ENCODE data around the gene GALNT7.
A peak's percentile ranks its signal among the peaks of the same experiment; 100 is the strongest.

GALNT7 gene

DNA sequence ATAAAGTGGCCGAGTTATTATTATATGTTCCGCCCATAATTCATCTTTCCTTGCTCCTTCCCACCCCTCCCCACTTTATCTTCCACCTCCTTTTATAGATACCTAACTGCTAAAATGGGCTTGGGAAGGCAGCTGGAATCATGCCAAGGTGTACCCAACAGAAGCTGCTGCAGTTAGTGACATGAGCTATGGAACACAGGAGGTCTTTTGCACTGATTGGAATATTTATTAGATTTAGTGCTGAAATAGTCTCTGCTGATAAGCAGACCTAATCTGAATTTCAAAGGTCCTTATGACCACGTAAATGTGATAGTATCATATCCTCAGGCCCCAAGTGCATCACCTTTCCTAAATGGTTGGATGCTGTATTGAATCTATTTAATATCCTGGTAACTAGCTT is 100.7 kb downstream of the GALNT7 start:
- DNase-seq = no peak

DNA sequence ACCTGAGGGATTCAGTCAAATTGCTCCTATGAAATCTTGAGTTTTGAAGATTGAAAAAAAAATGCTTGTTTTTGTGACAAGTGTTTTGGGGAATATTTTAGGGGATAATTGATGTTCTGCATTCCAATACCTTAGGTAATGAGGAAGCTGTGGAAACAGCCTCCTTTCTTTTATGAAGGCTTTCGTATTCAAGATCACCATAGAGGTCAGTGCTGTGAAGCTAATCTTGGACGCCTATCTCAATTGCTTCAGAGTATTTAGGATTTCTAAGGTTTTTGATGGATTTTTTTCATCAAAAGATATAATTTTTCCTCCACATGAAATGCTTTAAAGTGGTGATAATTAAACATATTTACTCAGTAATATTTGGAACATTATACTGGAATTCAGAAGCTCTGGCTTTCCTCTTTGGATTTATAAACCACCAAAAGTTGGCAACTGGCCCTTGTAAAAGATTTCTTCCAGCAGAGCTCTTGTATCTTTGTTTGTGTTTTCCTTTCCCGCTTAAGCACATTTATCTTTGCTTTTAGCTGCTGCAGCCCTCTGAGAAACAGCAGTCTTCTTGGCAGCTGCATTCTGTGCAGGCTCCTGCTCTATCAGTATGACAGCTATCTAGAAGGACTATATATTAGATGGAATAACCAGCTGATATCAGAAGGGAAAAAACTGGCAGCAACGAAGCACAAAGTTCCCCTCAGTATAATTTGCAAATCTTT is 101.9 kb downstream of the GALNT7 start:
- DNase-seq = no peak

DNA sequence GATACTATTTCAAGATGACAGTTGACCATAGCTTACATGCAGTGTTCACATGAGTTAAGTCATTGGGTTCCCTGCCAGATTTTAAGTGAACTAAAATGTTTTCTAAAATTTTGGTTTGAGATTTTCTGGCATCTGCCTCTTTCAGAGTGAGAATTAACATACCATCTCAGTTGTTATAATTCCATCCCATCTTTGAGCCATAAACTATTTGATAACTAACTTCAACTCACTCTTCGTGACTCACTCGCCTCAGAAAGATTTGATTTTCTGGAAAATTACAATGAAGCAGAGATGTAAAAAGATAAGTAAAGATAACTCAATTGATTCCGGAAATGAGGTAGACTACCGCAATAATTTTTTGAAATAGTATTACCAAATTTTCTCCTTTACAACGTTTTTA is 103.7 kb downstream of the GALNT7 start:
- DNase-seq = no peak

DNA sequence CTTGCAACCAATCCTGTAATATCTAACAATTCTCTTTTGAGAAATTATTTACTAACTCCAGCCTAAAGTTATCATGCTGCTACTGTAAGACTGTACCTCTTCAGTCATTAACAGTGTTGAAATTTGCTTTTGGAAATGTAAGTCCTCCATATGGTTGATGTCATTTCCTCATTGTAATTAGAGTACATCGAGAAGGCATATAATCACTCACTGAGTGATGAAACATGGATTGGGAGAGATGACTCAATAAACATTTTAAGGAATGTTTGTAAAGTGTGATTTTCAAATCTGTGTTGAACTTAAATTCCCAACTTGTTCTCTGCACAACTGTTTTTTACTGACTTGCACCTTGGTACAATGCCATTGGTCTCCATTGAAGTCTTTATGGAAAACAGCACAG is 104.4 kb downstream of the GALNT7 start:
- DNase-seq = no peak

DNA sequence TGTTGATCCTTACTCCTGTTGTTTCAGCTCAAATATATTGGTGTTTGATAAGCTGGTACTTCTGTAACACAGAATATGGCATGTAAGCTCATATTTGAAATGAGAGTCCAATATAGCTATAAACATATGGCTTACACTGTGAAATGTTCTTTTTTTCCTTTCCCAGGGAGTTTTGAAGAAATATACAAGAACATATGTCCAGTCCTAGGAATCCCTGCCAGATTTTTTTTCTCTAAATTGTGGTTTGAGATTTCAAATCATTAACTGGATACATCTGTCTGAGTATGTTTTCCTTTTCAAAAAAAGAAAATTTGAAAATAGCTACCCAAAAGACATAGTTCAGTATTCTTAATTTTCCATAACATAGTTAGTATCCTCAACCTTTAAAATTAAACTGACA is 105.3 kb downstream of the GALNT7 start:
- DNase-seq = no peak

DNA sequence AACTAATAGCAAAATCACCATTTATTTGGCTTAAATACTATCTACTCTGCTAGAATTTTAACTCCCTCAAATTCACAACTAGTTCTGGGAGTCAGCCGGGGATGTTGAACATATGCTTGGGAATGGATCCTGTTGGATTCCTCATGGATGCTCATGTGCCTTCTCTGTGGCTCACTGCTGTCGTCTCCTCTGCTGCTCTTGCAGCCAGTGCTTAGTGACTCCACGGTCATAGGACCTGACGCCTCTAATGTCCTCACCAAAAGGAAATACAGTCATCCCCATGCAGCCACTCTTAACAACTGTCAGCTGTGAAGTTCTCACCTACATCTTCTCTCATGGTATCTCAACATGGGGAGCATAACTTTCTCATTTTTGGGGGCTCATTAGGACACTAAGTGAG is 106.1 kb downstream of the GALNT7 start:
- DNase-seq = no peak

DNA sequence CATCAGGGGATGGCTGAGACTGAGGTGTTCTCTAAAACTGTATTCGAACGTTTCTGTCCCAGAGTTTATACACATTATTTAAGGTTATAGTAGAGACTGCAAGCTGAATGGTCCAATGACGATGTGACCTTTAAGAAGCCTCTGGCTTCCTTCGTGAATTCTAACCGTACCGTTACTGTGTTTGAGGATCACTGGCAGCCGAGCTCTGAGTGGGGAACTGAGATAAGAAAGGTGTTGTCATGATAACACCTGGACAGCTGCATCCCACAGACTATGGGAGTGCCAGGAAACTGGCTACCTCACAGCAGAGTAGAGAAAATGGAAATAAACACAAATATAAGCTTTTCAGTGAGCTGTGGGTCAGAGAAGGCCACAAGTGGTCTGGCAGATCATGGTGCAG is 106.5 kb downstream of the GALNT7 start:
- DNase-seq = no peak

DNA sequence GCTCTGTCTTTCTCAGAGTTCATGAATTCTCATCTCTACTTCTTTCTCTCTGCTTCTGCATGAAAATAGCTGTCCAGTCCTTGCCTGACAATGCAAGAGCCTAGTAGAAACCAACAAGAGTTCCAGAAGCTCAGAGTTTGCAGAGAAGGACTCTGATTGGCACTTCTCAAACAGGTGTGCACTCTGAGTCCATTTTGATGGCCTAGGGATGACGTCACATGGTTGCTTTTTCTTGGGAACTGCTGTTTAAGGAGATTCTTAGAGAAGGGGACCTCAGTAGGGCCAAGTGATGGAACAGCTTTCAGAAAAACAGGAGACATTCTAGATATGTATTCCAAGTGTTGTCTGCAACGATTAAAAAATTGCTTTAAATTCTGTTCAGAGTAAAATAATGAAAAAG is 108.7 kb downstream of the GALNT7 start:
- DNase-seq = no peak

DNA sequence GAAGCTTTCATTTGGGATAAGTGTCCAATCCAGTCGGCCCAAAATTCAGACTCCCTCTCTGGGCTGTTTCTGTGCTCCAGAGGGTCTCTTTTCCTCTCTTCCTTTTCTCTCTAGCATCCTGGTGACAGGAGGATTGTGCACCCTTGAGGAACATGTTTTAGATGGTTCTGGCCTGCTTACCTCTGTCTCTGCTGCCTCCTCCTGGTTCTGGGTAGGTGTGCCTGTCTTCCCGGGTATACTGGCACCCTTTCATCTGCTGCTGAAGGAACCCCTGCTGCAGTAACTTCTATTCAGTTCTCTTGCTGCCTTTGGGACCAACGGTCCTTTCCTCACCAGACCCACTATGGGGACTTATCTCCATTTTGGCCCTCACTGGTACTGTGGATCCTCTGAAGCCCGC is 112.4 kb downstream of the GALNT7 start:
- DNase-seq = no peak

DNA sequence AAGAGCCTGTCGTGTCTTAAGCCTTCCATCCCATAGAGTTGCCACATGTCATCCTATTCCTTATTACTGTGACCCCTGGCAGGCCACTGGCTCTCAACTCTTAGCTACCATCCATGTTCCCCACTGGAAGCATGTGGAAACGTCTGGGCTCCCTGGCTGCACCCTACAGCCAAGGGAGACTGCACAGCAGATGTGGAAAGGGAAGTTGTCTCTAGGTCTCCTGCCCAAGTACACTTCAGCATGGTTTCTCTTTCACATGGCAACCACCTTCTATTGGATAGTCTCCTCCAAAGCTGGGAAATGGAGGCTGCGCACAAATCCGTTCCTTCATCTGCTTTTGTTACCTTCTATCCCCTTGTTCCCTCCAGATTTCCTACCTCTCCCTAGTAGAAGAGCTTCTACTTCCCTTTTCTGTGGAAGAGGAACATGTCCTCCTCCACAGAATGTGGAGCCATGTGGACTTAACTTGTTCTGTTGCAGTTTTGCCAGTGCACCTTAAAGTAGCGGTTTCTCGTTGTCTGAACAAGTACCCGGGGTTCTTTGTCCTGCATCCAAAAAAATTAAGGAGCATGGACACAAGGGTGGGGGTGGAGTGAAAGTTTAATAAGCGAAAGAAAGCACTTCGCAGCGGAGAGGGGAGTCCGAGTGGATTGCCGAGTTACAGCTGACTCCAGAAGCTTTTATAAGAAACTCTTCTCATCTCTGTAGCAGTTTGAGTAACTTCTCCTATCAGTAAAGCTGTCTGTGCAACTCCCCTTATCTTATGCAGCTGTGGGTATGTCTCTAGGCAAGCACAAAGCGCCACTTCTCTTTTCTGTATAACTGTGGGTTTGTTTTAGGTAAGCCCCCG is 113.0 kb downstream of the GALNT7 start:
- DNase-seq = no peak

DNA sequence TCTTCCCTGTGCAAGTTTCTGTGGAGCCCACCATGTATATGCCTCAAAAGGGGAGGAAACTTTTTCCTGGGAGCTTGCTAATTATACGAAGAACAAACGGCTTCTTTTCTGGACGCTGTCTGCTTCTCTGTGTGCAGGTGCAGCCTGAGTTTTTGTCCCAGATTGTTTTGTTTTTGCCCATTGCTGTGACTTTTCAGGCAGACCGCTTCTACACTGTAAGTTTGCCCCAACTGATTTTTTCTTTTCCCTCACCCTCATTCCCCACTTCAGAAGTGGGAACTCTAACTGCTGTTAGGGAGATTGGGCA is 113.6 kb downstream of the GALNT7 start:
- DNase-seq = no peak

DNA sequence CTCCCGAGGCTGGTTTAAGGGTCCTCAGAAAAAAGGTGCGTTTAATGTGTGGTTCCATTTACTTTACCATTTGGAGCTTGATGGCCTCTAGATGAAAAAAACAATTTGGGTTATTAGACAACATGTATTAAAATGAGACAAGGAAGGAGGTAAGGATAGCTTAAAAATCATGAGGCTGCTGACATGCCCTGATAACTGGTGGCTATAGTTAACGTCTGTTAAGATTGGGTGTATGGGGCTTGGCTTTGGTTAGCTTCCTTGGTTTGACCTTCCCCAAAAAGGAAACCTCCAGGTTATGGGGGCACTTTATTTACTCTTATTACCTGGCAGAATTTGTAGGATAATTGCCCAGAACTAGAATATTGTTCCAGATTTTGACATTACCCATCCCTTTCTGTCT is 114.0 kb downstream of the GALNT7 start:
- no peak for DNase-seq

DNA sequence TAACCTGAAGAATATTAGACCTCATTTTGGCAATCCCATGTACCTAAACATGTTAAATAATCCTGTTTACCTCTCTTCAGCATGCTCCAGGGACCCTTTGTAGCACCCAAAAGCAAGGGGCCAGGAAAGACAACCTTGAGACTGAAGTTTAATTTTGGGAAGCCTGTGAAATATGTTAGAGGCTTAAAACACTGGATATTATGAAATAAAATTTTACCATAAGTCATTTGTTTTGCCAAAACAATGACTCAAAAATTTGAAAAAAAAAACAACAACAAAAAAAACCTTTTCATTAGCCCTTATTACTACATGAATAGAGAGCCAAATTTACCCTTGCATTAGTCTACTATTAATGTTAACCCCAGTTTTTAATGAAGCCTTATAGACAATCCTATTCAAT is 115.9 kb downstream of the GALNT7 start:
- DNase-seq = no peak

DNA sequence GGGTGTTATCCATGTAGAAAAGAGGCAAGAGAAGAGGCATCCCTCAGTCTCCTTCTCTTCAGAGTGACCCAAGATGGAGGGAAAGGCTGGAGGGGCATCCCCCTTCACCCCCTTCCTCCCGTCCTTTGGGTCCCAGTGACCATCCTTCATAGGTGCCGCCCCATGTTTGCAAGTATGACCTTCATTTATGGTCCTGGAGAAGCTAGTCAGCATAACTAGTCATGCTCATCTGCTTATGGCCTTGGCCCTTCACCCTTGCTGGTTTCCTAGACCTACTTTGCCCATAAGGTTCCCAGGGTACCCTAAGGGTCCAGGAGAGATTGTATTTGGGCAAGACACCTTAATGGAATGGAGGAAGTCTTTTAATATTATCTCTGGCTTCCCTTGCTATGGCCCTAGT is 118.9 kb downstream of the GALNT7 start:
- no peak for DNase-seq

DNA sequence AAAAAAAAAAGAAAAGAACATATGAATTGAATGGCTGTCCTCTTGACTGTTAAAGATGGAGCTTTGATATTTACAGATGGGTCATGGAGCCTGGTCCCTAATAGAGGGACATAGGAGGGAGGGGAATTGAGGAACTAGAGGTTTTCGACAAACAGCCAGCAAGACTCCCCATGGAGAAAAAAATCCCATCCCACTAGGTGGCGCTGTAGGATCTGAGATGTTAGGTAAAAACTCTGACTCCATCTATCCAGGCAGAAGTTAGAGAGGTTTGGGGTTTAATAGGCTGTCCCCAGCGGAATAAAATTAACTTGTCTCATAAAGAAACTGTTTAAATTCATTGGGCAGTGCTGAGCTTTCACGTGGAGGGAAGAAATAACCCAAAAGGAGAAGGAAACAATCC is 119.7 kb downstream of the GALNT7 start:
- DNase-seq = peak; percentile 16

DNA sequence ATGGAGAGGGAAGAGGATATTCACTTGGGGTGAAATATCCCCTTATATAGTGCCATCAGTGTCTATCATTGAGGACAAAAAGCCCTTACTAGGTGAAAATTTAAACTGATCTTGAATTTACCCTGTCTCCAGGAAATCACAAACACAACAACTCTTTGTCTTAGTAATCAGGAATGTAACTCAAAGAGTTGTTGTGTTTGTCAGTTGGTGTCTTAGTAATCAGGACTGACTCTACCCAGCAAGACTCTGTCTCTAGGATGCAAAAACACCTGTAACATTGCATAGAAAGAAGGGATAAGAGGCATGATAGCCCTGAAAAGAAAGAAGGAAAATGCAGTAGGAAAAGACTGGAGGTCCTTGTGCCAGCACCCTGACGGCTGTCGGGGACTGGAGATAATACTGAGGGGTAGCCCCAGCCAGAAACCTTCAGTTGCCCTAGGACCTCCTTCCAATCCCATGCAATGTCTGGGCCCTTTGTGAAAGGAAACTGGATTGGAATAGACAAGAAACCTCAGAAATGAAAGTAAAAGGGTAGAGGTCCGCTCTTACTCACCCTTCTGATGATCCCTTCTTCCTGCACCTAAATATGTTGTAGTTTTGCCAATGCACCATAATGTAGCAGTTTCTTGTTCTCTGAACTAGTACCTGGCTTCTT is 120.2 kb downstream of the GALNT7 start:
- DNase-seq = no peak

DNA sequence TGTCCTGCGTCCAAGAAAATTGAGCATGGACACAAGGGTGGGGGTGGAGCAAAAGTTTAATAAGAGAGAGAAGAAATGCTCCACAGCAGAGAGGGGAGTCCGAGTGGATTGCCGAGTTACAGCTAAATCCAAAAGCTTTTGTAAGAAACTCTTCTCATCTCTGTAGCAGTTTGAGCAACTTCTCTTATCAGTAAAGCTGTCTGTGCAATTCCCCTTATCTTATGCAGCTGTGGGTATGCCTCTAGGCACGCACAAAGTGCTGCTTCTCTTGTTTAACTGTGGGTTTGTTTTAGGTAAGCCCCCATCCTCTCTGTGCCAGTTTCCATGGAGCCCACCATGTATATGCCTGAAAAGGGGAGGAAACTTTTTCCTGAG is 120.7 kb downstream of the GALNT7 start:
- no peak for DNase-seq

DNA sequence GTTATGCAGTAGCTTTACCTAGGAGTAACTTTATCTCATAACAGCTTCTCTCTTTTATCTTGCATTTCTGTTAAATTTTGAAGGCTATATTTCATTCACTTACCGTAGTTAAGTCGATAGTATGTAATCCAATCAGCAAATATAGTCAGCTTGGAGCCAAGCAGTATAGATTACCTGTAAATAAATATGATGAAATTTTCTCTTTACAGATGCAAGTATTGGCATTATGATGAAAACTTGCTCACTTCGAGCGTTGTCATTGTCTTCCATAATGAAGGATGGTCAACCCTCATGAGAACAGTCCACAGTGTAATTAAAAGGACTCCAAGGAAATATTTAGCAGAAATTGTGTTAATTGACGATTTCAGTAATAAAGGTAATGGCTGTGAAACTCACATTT is 123.3 kb downstream of the GALNT7 start:
- no peak for DNase-seq

DNA sequence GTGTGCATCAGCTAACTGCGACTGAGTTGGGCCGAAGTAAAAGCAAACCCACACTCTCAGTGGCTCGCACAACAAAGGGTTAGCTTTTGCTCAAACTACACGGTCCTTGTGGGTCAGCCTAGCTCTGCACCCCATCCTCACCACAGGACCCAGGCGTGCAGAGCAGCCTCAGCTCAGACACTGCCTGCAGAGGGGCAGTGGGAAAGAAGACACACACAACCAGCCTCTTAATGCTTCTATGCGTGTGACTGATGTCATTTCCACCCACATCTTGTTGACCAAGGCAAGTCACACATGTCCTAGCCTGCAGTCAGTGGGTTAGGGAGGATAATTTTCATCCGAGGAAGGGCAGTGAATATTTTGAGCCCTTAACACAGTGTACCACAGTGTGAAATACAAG is 125.1 kb downstream of the GALNT7 start:
- no peak for DNase-seq

DNA sequence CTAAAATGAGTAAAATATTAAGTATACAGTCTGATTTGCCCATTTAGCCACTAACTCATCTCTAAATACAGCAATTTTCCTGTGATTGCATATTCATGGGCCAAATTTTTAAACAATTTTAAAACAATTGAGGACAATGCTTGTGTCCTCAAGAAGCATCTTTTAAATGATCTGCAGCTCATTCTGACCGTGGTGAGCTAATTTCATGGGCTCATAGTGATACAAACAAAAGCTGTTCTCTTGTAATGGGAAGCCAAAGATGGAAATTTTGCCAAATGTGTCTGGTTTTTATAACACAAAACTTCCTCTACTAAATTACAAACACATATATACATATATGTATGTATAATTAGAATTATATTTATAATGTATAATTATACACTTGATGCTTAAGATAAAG is 125.8 kb downstream of the GALNT7 start:
- DNase-seq = no peak

DNA sequence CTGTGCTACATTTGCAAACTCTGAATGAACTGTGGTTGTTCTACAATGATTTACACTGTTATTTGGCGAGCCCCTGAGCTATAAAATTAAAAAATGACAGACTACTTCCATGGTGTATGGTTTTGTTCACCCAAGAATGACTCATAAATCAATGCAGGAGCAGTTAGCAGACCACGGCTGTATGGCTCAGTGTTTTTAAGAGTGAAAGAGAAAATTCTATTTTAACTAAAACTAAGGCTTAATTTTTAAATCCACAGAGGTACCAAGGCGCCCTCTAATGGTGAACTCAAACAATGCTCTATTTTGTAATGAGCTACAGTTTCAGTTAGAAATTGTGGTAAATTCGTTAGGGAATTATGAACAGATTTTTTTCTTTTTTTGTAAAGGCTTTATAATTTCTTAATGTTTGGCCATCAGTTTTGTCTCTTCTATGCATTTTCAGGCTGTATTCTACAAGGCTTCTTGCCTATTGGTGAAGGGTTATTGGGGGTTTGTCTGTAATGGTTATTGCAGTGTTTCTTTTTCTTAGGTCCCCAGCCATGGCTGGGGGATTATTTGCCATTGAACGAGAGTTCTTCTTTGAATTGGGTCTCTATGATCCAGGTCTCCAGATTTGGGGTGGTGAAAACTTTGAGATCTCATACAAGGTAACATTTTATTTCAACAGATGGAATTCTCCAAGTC is 133.0 kb downstream of the GALNT7 start:
- DNase-seq = peak; percentile 20

DNA sequence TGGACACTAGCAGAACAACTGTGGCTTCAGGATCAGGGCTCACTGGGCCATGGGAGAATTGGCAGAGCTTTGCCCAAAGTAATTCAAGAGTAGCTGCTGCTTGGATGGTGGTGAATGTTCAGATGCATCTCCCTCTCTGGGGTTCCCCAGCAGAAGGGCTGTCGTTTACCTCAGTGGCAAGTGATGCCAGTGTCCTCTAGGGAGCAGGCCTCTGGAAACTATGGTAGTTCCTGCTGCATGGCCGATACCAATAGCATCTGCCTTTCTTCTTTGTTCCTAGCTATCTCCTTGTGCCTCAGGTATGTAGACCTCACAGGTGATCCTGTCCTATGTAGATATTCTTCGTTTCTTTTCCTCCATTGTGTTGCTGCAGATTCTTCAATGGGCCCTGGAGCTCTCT is 139.2 kb downstream of the GALNT7 start:
- DNase-seq = no peak

DNA sequence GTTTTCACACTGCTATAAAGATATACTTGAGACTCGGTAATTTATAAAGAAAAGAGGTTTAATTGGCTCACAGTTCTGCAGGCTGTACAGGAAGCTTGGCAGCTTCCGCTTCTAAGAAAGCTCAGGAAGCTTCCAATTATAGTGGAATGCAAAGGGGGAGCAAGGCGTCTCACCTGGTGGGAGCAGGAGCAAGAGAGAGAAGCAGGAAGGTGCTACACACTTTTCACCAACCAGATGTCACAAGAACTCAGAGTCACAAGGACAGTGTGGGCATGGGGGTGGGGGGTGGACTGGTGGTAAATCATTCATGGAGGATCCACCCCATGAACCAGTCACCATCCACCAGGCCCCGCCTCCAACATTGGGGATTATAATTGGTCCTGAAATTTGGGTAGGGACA is 142.8 kb downstream of the GALNT7 start:
- DNase-seq = no peak

DNA sequence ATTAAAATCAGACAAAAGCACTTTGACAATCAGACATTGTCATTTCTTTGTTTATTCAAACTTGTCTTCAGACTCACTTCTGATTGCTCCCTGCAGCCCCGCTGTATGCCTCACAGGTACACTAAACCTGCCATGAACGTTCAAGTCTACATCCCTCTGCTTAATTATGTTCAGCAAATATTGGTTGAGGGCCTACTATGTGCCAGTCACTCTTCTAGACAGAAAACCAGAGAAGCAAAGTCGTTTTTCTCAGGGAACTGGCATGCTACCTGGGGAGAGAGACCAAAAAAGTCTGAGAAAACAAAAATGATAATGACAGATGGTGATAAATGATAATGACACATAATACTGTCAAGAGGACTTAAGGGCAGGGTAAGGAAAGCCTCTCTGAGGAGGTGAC is 146.1 kb downstream of the GALNT7 start:
- no peak for DNase-seq

Data from NCI-H748 treated with DMSO at 0.1 percent for 48 hours (cell line).